ENCODE measurements around the gene SNAP91.
"Not testable (repeated sequence)": the region's sequence is repeated elsewhere in the genome, so short reads cannot be mapped to it uniquely, and the experiment has no call there.

DNA sequence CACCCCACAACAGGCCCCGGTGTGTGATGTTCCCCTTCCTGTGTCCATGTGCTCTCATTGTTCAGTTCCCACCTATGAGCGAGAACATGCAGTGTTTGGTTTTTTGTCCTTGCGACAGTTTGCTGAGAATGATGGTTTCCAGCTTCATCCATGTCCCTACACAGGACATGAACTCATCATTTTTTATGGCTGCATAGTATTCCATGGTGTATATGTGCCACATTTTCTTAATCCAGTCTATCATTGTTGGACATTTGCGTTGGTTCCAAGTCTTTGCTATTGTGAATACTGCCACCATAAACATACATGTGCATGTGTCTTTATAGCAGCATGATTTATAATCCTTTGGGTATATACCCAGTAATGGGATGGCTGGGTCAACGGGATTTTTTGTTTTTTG is 43.5 kb upstream of the SNAP91 start:
- TF ChIP-seq, protein P1, sequence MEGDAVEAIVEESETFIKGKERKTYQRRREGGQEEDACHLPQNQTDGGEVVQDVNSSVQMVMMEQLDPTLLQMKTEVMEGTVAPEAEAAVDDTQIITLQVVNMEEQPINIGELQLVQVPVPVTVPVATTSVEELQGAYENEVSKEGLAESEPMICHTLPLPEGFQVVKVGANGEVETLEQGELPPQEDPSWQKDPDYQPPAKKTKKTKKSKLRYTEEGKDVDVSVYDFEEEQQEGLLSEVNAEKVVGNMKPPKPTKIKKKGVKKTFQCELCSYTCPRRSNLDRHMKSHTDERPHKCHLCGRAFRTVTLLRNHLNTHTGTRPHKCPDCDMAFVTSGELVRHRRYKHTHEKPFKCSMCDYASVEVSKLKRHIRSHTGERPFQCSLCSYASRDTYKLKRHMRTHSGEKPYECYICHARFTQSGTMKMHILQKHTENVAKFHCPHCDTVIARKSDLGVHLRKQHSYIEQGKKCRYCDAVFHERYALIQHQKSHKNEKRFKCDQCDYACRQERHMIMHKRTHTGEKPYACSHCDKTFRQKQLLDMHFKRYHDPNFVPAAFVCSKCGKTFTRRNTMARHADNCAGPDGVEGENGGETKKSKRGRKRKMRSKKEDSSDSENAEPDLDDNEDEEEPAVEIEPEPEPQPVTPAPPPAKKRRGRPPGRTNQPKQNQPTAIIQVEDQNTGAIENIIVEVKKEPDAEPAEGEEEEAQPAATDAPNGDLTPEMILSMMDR (IDR thresholded peaks at IDR 0.05) = not testable (repeated sequence)
- not testable (repeated sequence) for TF ChIP-seq POLR2A (IDR thresholded peaks at IDR 0.05)

All from ovary (tissue), 3 donors.